H1 (cell line): ENCODE measurements around the gene ASB8. TPM values are rescaled to one million over a fixed set of nuclear protein-coding genes. Genes with fewer than 3 reads are reported as not detected.

ENCODE experiments used
- ASH2L ChIP-seq: fragments of 200-600, 300-600 bp; sonication (generic); IDR thresholded peaks from one replicate; pipeline ENCODE4 v1.7.1; 2017; ENCODE audit warnings: low read length
- BACH1 ChIP-seq: IDR thresholded peaks from 2 replicates; pipeline ENCODE4 v1.6.1; 2012; ENCODE audit warnings: low read length, improper control_type of control experiment
- KDM1A ChIP-seq: fragments of 200-600, 300-600 bp; sonication (generic); IDR thresholded peaks from 2 replicates; pipeline ENCODE4 v1.7.1; 2016; ENCODE audit warnings: mild to moderate bottlenecking, low read length, borderline replicate concordance
- RNF2 ChIP-seq: fragments of 200-900, 300-1000 bp; sonication (generic); IDR thresholded peaks from 2 replicates; pipeline ENCODE4 v1.7.1; 2016; ENCODE audit warnings: borderline replicate concordance, low read depth, mild to moderate bottlenecking, antibody characterized with exemption, low read length; ENCODE audit not compliant: poor library complexity, severe bottlenecking; ENCODE audit errors: missing control alignments
- RXRA ChIP-seq: IDR thresholded peaks from 2 replicates; pipeline ENCODE4 v1.6.1; 2011; ENCODE audit warnings: low read depth, mild to moderate bottlenecking, low read length, moderate library complexity; ENCODE audit not compliant: insufficient read depth
- SAP30 ChIP-seq: fragments of 300-600 bp; sonication (generic); IDR thresholded peaks from 2 replicates; pipeline ENCODE4 v1.7.1; 2012; ENCODE audit warnings: low read length, moderate library complexity, mild to moderate bottlenecking, inconsistent platforms; ENCODE audit not compliant: insufficient read depth, insufficient replicate concordance
- polyA plus RNA-seq, 7 experiments: library from polyadenylated mRNA; depleted of rRNA in 3 of 7; stranded (reverse) in 5 of 7; unstranded in 2 of 7; fragments of >200 nt in 5 of 7; fragments of 200-250 nt in 2 of 7; gene quantifications; 1 replicate in 5 of 7; 2 replicates in 1 of 7; 4 replicates in 1 of 7; pipeline versions ENCODE4 v1.2.1 to v1.2.3, GENCODE V29; 2011 to 2013; ENCODE audit warnings: missing spikeins in 2 of 7, mixed read lengths in 2 of 7
- total RNA-seq: library from RNA; stranded (reverse); fragmentation: NEBNext Ultra II Directional; extraction: Animal tissue kit (Norgen Biotek cat#: 25700); gene quantifications from 2 replicates; pipeline ENCODE4 v1.2.1, GENCODE V29; 2021

Gene ASB8
- total and polyA plus RNA-seq, 2 of the 8 experiments (the other 6 are each of a cell fraction or from before 2014, with no cell fraction given) = 3.8 to 8.3 TPM

DNA sequence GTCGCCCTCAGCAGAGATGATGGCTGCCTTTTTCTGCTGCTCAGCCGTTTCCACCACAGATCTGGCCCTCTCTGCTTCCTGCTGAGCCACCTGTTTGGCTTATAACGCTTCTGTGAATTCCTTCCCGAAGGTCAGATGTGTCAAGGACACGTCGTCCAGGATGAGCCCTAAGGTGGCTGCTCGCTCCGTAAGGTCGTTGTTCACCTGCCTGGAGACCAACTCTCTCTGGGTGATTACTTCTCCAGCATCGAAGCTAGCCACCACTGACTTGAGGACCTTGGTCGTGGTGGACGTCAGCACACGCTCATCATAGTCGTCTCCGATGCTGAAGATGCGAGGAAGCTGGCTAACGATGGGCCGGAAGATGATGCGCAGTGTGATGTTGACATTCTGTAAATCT is 11.7 kb upstream of the ASB8 start (continued):
- no peak for TF ChIP-seq SAP30
- TF ChIP-seq RNF2 = no peak
- no peak for TF ChIP-seq KDM1A
- no peak for TF ChIP-seq ASH2L
- no peak for TF ChIP-seq RXRA
- TF ChIP-seq BACH1 = no peak
